Type B pancreatic cell (in vitro differentiated cells): ENCODE results near the gene PDS5B. TPM values are rescaled to one million over a fixed set of nuclear protein-coding genes. Genes with fewer than 3 reads are reported as not detected.

Experiments
- DNase-seq: peaks from one replicate; pipeline ENCODE4 v3.0.0; 2021; ENCODE audit warnings: mixed read lengths; ENCODE audit not compliant: unreplicated experiment; ENCODE audit errors: extremely low spot score
- H3K27ac Mint-ChIP-seq: 2 replicates; pipeline ENCODE4 v1.8.0; 2021; ENCODE audit warnings: mild to moderate bottlenecking, mixed read lengths
- H3K27me3 Mint-ChIP-seq: 2 replicates; pipeline ENCODE4 v1.8.0; 2021; ENCODE audit warnings: mixed read lengths
- H3K36me3 Mint-ChIP-seq: 2 replicates; pipeline ENCODE4 v1.8.0; 2021; ENCODE audit warnings: mixed read lengths
- H3K4me1 Mint-ChIP-seq: one replicate; pipeline ENCODE4 v1.8.0; 2021; ENCODE audit warnings: mixed read lengths; ENCODE audit not compliant: unreplicated experiment
- H3K4me3 Mint-ChIP-seq: 2 replicates; pipeline ENCODE4 v1.8.0; 2021; ENCODE audit warnings: mild to moderate bottlenecking, mixed read lengths
- H3K9me3 Mint-ChIP-seq: 2 replicates; pipeline ENCODE4 v1.8.0; 2021; ENCODE audit warnings: mixed read lengths
- total RNA-seq: library from RNA; stranded (reverse); gene quantifications from 2 replicates; pipeline ENCODE4 v1.2.1, GENCODE V29; 2021; ENCODE audit warnings: low replicate concordance
- TF ChIP-seq, protein P1 (sequence below): fragments of 200-600 bp; sonication (generic); conservative IDR thresholded peaks from 2 replicates; pipeline ENCODE4 v1.5.0; 2021; ENCODE audit warnings: antibody characterized with exemption, mild to moderate bottlenecking

PDS5B gene
- total RNA-seq, 1 donor from 2014 or later = 69.9 TPM

DNA sequence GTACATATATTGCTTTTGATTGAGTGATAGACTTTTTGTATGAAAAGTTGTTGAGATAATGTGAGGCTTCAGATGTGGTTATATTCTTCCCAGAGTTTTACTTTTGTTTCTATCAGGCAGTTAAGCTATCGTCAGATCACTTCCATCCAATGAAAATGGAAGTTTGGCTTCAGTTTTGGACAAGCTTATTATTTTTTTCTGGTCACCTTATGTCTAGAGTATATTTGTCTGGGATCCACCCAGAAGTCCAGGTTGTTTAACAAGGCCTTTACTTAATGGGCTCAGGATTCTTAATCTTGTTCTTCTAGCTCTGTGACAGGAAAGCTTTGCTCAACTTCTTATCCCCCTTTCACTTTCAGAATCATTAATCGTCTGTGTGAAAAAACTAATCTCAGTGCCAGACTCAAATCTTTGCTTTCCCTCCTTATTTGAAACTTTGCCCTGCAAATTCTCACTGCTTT is 150.9 kb downstream of the PDS5B start:
- H3K4me1 Mint-ChIP-seq = peaks cover 15% of the 10 kb centered on the region
- H3K36me3 Mint-ChIP-seq = peaks cover 23% of the 10 kb centered on the region
- no peaks in the 10 kb centered on the region for H3K9me3 Mint-ChIP-seq
- TF ChIP-seq, protein P1, sequence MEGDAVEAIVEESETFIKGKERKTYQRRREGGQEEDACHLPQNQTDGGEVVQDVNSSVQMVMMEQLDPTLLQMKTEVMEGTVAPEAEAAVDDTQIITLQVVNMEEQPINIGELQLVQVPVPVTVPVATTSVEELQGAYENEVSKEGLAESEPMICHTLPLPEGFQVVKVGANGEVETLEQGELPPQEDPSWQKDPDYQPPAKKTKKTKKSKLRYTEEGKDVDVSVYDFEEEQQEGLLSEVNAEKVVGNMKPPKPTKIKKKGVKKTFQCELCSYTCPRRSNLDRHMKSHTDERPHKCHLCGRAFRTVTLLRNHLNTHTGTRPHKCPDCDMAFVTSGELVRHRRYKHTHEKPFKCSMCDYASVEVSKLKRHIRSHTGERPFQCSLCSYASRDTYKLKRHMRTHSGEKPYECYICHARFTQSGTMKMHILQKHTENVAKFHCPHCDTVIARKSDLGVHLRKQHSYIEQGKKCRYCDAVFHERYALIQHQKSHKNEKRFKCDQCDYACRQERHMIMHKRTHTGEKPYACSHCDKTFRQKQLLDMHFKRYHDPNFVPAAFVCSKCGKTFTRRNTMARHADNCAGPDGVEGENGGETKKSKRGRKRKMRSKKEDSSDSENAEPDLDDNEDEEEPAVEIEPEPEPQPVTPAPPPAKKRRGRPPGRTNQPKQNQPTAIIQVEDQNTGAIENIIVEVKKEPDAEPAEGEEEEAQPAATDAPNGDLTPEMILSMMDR = no peak
- peak overlapping the region; percentile 37 for H3K4me3 Mint-ChIP-seq
- no peak for DNase-seq
- H3K27ac Mint-ChIP-seq = peak overlapping the region; percentile 10
- no peaks in the 10 kb centered on the region for H3K27me3 Mint-ChIP-seq

DNA sequence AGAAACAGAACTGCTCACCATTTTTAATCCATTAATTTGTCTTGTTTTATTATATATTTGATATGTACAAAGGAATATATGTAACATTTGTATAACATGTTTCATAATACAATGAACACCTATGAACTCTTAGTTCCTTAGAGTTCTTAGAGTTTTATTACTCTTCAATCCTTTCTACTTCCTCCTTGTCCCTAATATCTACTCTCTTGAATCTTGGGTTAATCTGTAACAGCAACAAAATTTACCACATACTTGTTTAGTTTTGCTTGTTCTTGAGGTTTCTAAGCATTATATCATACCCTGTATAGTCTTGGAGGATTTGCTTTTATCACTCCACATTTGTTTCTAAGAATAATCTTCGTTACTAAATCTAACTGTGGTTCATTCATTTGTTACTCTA is 151.4 kb downstream of the PDS5B start:
- TF ChIP-seq, protein P1 = no peak
- no peaks in the 10 kb centered on the region for H3K27me3 Mint-ChIP-seq
- H3K27ac Mint-ChIP-seq = peak overlapping the region; percentile 10
- no peak overlapping the region for H3K4me3 Mint-ChIP-seq
- H3K9me3 Mint-ChIP-seq = no peaks in the 10 kb centered on the region
- H3K4me1 Mint-ChIP-seq = peaks cover 15% of the 10 kb centered on the region
- no peak for DNase-seq
- peaks cover 23% of the 10 kb centered on the region for H3K36me3 Mint-ChIP-seq

DNA sequence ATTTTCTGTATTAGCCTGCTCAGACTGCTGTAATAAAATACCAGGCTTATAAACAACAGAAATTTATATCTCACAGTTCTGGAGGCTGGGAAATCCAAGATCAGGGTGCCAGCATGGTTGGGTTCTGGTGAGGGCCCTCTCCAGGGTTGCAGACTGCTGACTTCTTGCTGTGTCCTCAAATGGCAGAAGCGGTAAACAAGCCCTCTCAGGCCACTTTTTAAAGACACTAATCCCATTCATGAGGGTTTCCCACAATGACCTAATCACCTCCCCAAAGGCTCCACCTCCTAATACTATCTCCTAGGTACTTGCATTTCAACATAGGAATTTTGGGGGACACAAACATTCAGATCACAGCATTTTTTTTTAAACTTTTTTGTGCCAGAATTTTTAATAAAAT is 159.3 kb downstream of the PDS5B start:
- Mint-ChIP-seq H3K4me3 (no peak overlapping the region), H3K27ac (no peak overlapping the region), H3K4me1 (peaks cover 6% of the 10 kb centered on the region), H3K27me3 (no peaks in the 10 kb centered on the region), H3K9me3 (no peaks in the 10 kb centered on the region), H3K36me3 (peaks cover 33% of the 10 kb centered on the region)
- TF ChIP-seq, protein P1 = no peak
- DNase-seq = no peak

DNA sequence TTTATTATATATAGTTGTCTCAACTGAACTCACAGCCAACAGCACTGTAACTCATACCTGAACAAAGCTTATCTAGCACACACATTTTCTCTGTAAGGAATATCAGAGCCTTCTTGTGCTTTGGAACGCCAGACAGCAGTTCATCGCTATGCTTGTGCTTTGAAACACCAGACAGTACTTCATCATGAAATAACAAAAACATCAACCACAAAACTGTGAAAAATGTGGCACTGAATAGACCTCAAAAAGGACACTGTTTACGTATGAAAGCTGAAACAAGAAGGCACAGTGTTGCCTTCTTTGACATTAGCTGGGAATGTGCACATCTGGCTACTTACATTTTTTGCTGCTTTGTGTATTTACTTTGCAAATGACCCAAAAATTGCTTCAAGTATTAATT is 160.2 kb downstream of the PDS5B start:
- Mint-ChIP-seq H3K27ac (no peak overlapping the region), H3K4me3 (no peak overlapping the region), H3K4me1 (peaks cover 6% of the 10 kb centered on the region), H3K9me3 (no peaks in the 10 kb centered on the region), H3K27me3 (no peaks in the 10 kb centered on the region), H3K36me3 (peaks cover 29% of the 10 kb centered on the region)
- TF ChIP-seq, protein P1 = no peak
- DNase-seq = no peak

DNA sequence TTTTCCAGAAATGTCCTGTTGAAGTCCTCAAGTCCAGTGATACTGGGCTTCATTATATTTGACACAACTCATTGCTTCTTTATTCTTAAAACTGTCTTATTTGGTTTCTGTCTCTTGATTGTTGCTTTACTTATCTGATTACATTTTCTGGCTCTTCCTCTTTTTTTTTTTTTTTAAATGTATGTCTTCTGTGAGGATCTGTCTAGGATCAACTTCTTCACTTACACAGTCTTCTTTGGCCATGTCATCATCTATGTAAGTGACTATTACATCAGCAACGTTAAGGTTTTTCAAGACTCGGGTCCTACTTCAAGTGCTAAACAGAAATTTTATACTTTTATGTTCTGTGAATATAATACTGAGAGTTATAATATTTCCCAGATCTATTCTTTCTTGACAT is 162.1 kb downstream of the PDS5B start:
- Mint-ChIP-seq H3K4me3 (no peak overlapping the region), H3K27me3 (no peaks in the 10 kb centered on the region), H3K4me1 (peaks cover 6% of the 10 kb centered on the region), H3K36me3 (peaks cover 28% of the 10 kb centered on the region), H3K27ac (no peak overlapping the region), H3K9me3 (no peaks in the 10 kb centered on the region)
- DNase-seq = no peak
- TF ChIP-seq, protein P1 = no peak

DNA sequence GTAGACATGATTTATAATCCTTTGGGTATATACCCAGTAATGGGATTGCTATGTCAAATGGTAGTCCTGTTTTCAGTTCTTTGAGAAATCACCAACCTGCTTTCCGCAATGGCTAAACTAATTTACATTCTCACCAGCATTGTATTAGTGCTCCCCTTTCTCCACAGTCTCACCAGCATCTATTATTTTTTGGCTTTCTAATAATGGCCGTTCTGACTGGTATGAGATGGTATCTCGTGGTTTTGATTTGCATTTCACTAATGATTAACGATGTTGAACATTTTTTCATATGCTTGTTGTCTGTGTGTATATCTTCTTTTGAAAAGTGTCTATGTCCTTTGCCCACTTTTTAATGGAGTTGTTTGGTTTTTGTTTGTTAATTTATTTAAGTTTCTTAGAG is 165.1 kb downstream of the PDS5B start:
- TF ChIP-seq, protein P1 = no peak
- peaks cover 33% of the 10 kb centered on the region for H3K36me3 Mint-ChIP-seq
- peaks cover under 1% of the 10 kb centered on the region for H3K4me1 Mint-ChIP-seq

More for the DNA sequence above, 165.1 kb downstream of the PDS5B start:
- no peaks in the 10 kb centered on the region for H3K9me3 Mint-ChIP-seq
- H3K4me3 Mint-ChIP-seq = no peak overlapping the region
- H3K27me3 Mint-ChIP-seq = no peaks in the 10 kb centered on the region
- DNase-seq = no peak
- H3K27ac Mint-ChIP-seq = no peak overlapping the region
